K562 (cell line): ENCODE data around the gene SYT13.

Source experiments
- MYC ChIP-seq, 2 experiments: fragments of 250-450 bp in 1 of 2; sonication (Bioruptor Pico) in 1 of 2; IDR thresholded peaks; 2 replicates each; pipeline versions ENCODE4 v1.5.1 to v1.6.1; 2012 to 2021; ENCODE audit warnings: low read depth in 2 of 2, borderline replicate concordance in 1 of 2, improper control_type of control experiment in 1 of 2, low read length in 1 of 2, mild to moderate bottlenecking in 1 of 2, moderate library complexity in 1 of 2
- ZNF512 ChIP-seq: IDR thresholded peaks from 2 replicates; pipeline ENCODE4 v1.6.1; 2016; ENCODE audit warnings: missing genetic modification characterization, missing compliant biosample characterization

- no peak for TF ChIP-seq MYC (IDR thresholded peaks at IDR 0.05; ENCODE audit: low read depth, low read length)
- no peak for TF ChIP-seq MYC (CRISPR knock-in tag; IDR thresholded peaks at IDR 0.05; ENCODE audit: borderline replicate concordance, low read depth)
- no peak for TF ChIP-seq ZNF512
Observed at GRCh38 chr11:45213316-45213665, 72.8 kb downstream of the SYT13 start.
